Ascending aorta (tissue), 2 donors: ENCODE data around the gene SNED1. TPM values are rescaled to one million over a fixed set of nuclear protein-coding genes. Genes with fewer than 3 reads are reported as not detected.
A peak's percentile ranks its signal among the peaks of the same experiment; 100 is the strongest.

Source experiments
- DNase-seq, 2 donors: peaks; one replicate each; pipeline ENCODE4 v3.0.0-alpha.2; 2019; ENCODE audit warnings: low spot score in 2 of 2
- H3K27ac ChIP-seq, 2 donors: fragments of 200-600 bp; sonication (generic); one replicate each; pipeline ENCODE4 v1.5.1; 2016 to 2017; ENCODE audit warnings: mild to moderate bottlenecking in 1 of 2
- H3K27me3 ChIP-seq: fragments of 200-600 bp; sonication (generic); one replicate; pipeline ENCODE4 v1.5.1; 2017
- H3K36me3 ChIP-seq, 2 donors: fragments of 200-600 bp; sonication (generic); one replicate each; pipeline ENCODE4 v1.5.1; 2016
- H3K4me1 ChIP-seq, 2 donors: fragments of 200-600 bp; sonication (generic); one replicate each; pipeline ENCODE4 v1.5.1; 2016 to 2017; ENCODE audit warnings: mild to moderate bottlenecking in 1 of 2
- H3K4me3 ChIP-seq, 2 donors: fragments of 200-600 bp; sonication (generic); one replicate each; pipeline ENCODE4 v1.5.1; 2016 to 2017; ENCODE audit warnings: mild to moderate bottlenecking in 1 of 2
- H3K9me3 ChIP-seq, 2 donors: fragments of 200-600 bp; sonication (generic); one replicate each; pipeline ENCODE4 v1.5.1; 2016
- intact Hi-C: fragments of 100-400 bp; cut with DNase I; formaldehyde crosslinking; loops from one replicate; pipeline ENCODE4 v1.15.1; 2023
- total RNA-seq: library from RNA; depleted of rRNA; stranded (reverse); fragments of >200 nt; gene quantifications from one replicate; pipeline ENCODE4 v1.1.0, GENCODE V29; 2016
- TF ChIP-seq, protein P1 (sequence below), 3 experiments: fragments of 200-600 bp in 2 of 3; fragments of 450-650 bp in 1 of 3; sonication (generic) in 2 of 3; IDR thresholded peaks; one replicate each; pipeline ENCODE4 v1.5.1; 2016 to 2019; ENCODE audit warnings: antibody characterized with exemption in 3 of 3, mild to moderate bottlenecking in 1 of 3, moderate library complexity in 1 of 3

Gene SNED1
- total RNA-seq, 1 donor from 2014 or later, result 84.3 TPM

DNA sequence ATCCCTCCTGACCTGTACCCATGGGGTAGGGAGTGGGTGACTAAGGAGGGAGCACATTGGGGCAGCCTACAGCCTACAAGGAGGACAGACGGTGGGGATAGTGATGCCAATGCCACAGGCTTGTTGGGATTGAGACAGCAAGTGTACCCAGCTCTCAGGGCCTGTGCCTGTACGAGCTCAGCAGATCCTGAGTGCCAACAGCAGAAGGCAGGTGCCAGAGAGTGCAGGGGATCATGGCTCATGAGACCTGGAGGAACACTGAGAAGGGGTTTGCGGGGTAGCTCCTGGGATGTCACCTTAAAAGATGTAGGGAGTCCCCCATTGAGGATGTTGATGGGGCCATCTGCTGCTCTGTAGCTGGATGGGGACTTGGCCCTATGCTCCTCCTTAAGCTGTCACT lies 10.3 kb upstream of the SNED1 start:
- Histone ChIP-seq H3K4me1 (peaks cover 27 to 61% of the 10 kb centered on the region in 2 donors), H3K4me3 (peak overlapping the region in 1 of 2 donors; percentile 10), H3K9me3 (no peaks in the 10 kb centered on the region), H3K36me3 (no peaks in the 10 kb centered on the region), H3K27me3 (no peaks in the 10 kb centered on the region), H3K27ac (peak overlapping the region; percentile 55 to 65)
- intact Hi-C loops, result no loop called here
- TF ChIP-seq, protein P1, sequence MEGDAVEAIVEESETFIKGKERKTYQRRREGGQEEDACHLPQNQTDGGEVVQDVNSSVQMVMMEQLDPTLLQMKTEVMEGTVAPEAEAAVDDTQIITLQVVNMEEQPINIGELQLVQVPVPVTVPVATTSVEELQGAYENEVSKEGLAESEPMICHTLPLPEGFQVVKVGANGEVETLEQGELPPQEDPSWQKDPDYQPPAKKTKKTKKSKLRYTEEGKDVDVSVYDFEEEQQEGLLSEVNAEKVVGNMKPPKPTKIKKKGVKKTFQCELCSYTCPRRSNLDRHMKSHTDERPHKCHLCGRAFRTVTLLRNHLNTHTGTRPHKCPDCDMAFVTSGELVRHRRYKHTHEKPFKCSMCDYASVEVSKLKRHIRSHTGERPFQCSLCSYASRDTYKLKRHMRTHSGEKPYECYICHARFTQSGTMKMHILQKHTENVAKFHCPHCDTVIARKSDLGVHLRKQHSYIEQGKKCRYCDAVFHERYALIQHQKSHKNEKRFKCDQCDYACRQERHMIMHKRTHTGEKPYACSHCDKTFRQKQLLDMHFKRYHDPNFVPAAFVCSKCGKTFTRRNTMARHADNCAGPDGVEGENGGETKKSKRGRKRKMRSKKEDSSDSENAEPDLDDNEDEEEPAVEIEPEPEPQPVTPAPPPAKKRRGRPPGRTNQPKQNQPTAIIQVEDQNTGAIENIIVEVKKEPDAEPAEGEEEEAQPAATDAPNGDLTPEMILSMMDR (IDR thresholded peaks at IDR 0.05), result no peak
- peak in 1 of 2 donors; percentile 60 for DNase-seq

- peaks cover 29 to 63% of the 10 kb centered on the region in 2 donors for H3K4me1 ChIP-seq
- no peaks in the 10 kb centered on the region for H3K9me3 ChIP-seq
- H3K27ac ChIP-seq, result peak overlapping the region; percentile 55 to 92
- no peaks in the 10 kb centered on the region for H3K36me3 ChIP-seq
- no peaks in the 10 kb centered on the region for H3K27me3 ChIP-seq
- peak in 1 of 2 donors; percentile 62 for DNase-seq
- intact Hi-C loops, result no loop called here
- no peak overlapping the region for H3K4me3 ChIP-seq
- TF ChIP-seq, protein P1 (IDR thresholded peaks at IDR 0.05), result no peak
These were observed 9.7 kb upstream of the SNED1 start for GRCh38 chr2:240988571-240989271.

GRCh38 chr2:240989451-240990265 lies 8.8 kb upstream of the SNED1 start:
- Histone ChIP-seq H3K4me3 (no peak overlapping the region), H3K4me1 (peaks cover 38 to 72% of the 10 kb centered on the region in 2 donors), H3K9me3 (no peaks in the 10 kb centered on the region), H3K27ac (peak overlapping the region; percentile 43 to 92), H3K27me3 (no peaks in the 10 kb centered on the region), H3K36me3 (no peaks in the 10 kb centered on the region)
- peak in 1 of 2 donors; percentile 65 for DNase-seq
- intact Hi-C loops, result loop anchor here (5.0 to 10.0 kb wide), 6 partner anchors 72 to 1175 kb away; partner anchors contain the start of genes DTYMK, DUSP28, HDLBP and RNPEPL1
- TF ChIP-seq, protein P1 (IDR thresholded peaks at IDR 0.05), result peak in 1 of 3 experiments; percentile 42

GRCh38 chr2:240990266-240990529 lies 8.2 kb upstream of the SNED1 start:
- intact Hi-C loops, result loop anchor here (5.0 to 10.0 kb wide), 6 partner anchors 73 to 1175 kb away; partner anchors contain the start of genes DTYMK, DUSP28, HDLBP and RNPEPL1
- H3K27me3 ChIP-seq, result no peaks in the 10 kb centered on the region
- DNase-seq, result no peak
- TF ChIP-seq, protein P1 (IDR thresholded peaks at IDR 0.05), result no peak
- H3K27ac ChIP-seq, result peak overlapping the region; percentile 43 to 92
- no peaks in the 10 kb centered on the region for H3K36me3 ChIP-seq
- H3K4me3 ChIP-seq, result no peak overlapping the region
- H3K4me1 ChIP-seq, result peaks cover 43 to 77% of the 10 kb centered on the region in 2 donors
- no peaks in the 10 kb centered on the region for H3K9me3 ChIP-seq

GRCh38 chr2:240990726-240991377 lies 7.6 kb upstream of the SNED1 start:
- Histone ChIP-seq H3K4me3 (no peak overlapping the region), H3K27ac (peak overlapping the region; percentile 89 to 92), H3K27me3 (no peaks in the 10 kb centered on the region), H3K4me1 (peaks cover 48 to 83% of the 10 kb centered on the region in 2 donors), H3K36me3 (no peaks in the 10 kb centered on the region), H3K9me3 (no peaks in the 10 kb centered on the region)
- TF ChIP-seq, protein P1 (IDR thresholded peaks at IDR 0.05), result no peak
- intact Hi-C loops, result loop anchor here (5.0 to 10.0 kb wide), 6 partner anchors 74 to 1176 kb away; partner anchors contain the start of genes DTYMK, DUSP28, HDLBP and RNPEPL1
- peak in 1 of 2 donors; percentile 62 for DNase-seq
